ENCODE results near the gene JMJD6.
A peak's percentile ranks its signal among the peaks of the same experiment; 100 is the strongest.

Gene JMJD6

DNA sequence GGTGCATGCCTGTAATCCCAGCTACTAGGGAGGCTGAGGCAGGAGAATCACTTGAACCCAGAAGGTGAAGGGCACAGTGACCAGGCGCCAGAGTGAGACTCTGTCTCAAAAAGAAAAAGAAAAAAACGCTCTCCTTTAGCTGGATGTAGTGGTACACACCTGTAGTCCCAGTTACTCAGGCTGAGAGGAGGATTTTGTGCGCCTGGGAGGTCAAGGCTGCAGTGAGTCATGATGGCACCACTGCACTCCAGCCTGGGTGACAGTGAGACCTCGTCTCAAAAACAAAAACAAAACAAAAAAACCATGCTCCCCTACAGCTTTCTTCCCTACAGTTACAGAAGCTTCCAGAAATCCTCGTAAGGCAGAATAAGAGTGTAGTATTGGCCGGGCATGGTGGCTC lies 49.8 kb downstream of the JMJD6 start:
- no peak for DNase-seq

DNA sequence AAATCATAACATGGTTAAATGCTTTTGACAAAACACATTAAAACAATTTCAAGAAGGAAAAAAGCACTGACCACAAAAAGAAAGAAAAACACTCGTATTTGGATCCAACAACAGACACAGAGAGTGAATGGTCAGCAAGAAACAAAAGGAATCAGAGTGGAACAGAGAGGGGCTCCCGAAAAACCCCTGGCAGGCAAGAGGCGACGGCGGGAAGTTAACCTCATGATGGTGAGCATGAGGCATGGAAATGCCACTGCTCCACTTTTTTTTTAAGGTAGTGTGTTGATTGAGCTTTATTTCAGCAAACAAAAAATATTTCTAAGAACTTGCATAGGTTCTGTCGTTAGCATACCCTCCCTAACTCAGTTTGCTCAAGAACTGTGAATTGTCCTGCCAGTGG lies 50.8 kb downstream of the JMJD6 start:
- DNase-seq: no peak

DNA sequence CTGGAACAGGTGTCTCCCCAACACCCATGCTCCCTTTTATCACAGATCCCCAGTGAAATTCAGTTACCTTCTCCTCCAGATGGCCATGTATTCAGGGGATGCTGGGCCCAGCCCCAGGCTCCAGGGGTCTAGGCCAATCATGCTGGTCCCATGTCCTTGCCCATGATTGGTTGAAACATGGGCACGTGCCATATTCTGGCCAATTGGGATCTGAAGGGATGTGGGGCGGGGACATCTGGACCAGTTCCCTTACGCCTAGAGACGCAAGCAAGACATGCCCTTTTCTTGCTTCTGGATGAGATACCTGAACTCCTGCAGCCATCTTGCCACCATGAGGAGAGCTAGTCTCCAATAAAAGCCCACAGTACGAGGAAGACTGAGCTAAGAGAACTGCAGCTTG lies 51.8 kb downstream of the JMJD6 start:
- no peak for DNase-seq

DNA sequence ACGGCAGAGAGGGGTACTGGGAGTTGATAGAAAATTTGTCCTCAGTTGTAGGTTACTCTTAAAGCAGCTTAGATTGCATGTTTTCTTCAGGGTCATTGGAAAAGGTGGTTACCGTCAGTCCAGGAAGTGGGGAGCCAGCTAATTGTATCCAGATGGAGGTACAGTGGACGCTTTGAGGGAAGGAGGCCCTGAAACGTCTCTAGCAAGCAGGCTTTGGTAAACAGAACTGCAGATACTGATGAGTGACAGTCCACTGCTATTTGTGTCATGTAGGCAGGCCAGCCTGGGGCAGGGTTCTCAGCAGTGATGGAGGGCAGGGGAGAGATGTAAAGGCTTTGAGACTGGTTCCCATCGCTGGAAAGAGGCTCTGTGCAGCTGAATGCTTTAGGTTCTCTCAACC lies 52.7 kb downstream of the JMJD6 start:
- no peak for DNase-seq

DNA sequence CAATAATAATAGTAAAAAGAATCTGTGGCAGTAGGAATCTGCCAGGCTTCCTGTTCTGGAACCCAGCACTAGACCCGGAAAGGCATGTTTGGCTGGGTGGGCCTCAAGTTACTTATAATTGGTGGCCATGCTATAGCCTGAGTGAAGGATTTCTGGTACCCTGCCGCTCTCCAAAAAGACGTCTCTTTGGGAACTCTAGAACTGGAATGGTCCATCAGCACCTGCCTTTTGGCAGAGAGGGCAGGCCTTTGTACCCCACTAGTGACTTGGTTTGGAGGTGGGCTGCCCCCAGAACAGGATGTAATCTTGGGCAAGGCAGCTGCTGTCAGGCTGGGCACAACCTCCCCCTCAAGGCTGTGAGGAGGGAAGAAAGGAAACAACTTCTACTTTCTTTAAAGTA lies 53.5 kb downstream of the JMJD6 start:
- DNase-seq: no peak

DNA sequence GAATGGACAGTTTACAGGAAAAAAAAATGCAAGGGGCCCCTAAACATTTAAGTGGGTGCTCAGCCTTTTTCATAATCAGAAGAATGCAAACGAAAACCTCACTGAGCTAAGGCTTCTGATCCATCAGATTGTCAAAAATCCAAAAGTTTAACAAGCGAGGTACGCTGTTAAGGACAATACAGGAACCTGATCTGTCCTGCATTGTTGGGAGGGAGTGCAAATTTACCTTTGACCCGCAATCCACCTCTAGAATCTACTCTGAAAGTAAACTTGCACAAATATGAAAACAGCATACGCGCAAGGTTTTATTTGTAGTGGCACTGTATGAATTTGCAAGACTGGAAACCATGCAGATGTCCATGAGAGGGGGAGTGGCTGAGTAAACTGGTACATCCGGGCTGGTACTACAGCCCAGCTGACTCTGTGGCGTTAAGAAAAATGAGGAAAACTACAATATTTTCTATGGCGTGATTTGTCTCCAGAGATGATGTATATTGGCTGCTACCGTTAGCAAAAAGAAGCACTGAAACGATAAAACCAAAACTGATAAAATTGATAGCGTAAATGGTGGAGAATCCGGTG lies 54.0 kb downstream of the JMJD6 start:
- no peak for DNase-seq

DNA sequence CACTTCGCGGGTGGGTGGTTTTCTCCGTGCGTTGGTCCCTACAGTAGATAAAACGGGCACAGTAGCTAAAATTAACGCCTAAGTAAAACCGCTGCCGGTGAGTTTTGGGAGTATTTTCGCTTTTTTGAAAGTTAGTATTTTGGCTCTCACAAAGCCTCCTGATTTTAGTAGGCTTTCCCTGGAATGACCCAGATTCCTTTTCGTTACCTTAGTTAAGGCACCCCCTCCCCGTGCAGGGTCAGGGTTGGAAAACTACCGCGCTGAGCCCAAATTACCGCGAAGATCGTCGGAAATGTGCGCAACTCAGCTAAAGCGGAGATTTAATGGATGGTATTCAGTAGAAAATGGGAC lies 54.5 kb downstream of the JMJD6 start:
- peak; percentile 11 for DNase-seq

DNA sequence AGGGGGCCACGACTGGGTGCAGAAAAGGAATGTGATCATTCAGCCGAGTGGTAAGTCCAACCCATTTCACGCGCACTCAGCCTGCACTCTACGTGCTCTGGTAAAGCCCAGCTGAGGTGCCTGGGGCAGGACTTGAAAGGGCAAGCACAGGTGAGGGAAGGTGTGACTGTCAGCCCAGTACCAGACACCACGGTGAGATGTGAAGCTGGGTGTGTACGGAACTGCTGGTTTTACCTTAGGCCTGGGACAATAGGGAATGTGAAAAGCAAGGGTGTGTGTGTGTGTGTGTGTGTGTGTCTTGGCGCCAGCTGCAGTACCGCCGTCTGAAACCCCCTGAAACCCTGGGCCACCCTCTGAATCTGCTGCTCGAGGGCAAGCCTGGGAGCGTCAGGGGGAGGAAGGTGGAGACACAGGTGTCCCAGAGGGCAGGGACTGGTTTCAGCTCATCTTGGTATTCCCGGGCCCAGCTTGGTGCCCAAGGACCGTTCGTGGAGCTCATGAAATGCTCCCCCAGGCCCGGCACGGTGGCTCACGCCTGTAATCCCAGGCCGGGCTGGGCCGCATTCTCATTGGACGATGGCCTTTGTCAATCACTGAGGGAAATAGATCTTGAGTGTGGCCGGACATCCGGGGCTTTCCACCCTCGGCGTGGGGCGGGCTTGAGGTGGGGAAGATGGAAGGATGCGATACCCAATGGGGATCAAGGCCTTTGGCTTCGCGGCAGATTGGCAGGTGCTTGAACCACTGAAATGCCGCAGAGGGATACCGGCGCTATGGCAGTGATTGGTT lies 55.1 kb downstream of the JMJD6 start:
- DNase-seq: peak; percentile 97

DNA sequence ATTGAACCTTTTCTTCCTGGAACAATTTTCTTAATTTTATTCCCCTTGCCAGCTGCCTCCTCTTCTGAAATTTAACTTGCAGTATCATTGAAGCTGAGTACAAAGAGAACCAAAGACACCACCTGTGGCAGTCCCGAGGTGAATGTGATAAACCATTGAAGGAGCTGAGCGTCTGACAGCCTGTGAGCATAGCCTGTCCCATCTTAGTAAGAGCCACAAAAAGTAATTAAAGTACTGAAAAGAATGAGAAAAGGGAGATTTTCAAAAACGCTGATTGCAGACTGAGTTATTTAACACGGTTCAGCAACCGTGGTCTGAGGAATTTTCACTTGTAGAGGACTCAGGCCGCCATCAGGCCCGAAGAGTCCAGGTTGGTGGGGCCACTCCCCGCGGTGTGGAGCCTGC lies 55.7 kb downstream of the JMJD6 start:
- no peak for DNase-seq

DNA sequence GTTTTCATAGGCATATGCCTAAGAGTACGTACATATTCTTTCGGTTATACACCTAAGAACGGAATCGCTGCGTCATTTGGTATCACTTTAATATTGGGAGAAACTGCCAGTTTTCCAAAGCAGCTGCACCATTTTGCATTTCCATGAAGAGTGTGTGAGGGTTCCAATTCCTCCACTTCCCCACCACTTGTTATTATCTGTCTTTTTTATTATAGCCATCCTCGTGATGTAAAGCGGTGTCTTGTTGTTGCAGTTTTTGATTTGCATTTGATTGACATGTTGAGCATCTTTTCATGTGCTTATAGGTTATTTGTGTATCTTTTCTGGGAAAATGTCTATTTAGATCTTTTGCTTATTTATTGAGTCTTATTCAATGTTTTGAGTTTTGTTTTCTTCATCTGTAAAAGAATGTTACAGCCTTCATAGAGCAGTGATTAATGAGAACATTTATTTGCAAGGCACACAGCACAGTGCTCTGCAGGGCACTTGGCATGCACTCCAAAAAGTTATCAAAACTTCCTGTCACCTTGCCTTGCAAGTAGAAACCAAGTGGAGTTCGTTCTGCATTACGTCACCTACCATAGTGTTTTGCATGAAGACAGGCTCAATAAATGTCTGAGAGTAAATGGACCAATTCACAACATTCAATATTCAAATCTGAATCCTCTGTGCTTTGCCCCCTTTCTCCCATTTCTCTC lies 56.2 kb downstream of the JMJD6 start:
- DNase-seq: no peak
